Trophoblast cell (in vitro differentiated cells and primary cell): ENCODE measurements around the gene SLC12A8.

Source experiments
- DNase-seq, 2 donors: peaks; one replicate each; pipeline ENCODE4 v3.0.0-alpha.2; 2016
- H2AFZ ChIP-seq: 2 replicates; pipeline ENCODE4 v1.6.1; 2013; ENCODE audit warnings: low read length, moderate library complexity, mild to moderate bottlenecking; ENCODE audit not compliant: insufficient read depth, poor library complexity
- H2AK5ac ChIP-seq: 2 replicates; pipeline ENCODE4 v1.6.1; 2013; ENCODE audit warnings: mild to moderate bottlenecking, low read length
- H2BK120ac ChIP-seq: 2 replicates; pipeline ENCODE4 v1.6.1; 2013; ENCODE audit warnings: low read length, mild to moderate bottlenecking, moderate library complexity; ENCODE audit not compliant: insufficient read depth, poor library complexity
- H2BK12ac ChIP-seq: 2 replicates; pipeline ENCODE4 v1.6.1; 2013; ENCODE audit warnings: mild to moderate bottlenecking, low read length, moderate library complexity
- H2BK5ac ChIP-seq: 2 replicates; pipeline ENCODE4 v1.6.1; 2013; ENCODE audit warnings: low read length, low read depth, moderate library complexity, mild to moderate bottlenecking; ENCODE audit not compliant: poor library complexity
- H3K14ac ChIP-seq: 2 replicates; pipeline ENCODE4 v1.6.1; 2013; ENCODE audit warnings: mild to moderate bottlenecking, low read length
- H3K18ac ChIP-seq: 2 replicates; pipeline ENCODE4 v1.6.1; 2013; ENCODE audit warnings: mild to moderate bottlenecking, low read length
- H3K23ac ChIP-seq: 2 replicates; pipeline ENCODE4 v1.6.1; 2013; ENCODE audit warnings: low read length
- H3K27ac ChIP-seq: 2 replicates; pipeline ENCODE4 v1.5.1; 2013; ENCODE audit warnings: low read depth, mild to moderate bottlenecking, inconsistent platforms, low read length, moderate library complexity
- H3K27me3 ChIP-seq: 2 replicates; pipeline ENCODE4 v1.6.1; 2013; ENCODE audit warnings: inconsistent platforms, mild to moderate bottlenecking, low read length, moderate library complexity; ENCODE audit not compliant: insufficient read depth
- H3K36me3 ChIP-seq, 2 experiments: 1 replicate in 1 of 2; 2 replicates in 1 of 2; pipeline ENCODE4 v1.6.1; 2013; ENCODE audit warnings: low read length in 2 of 2, mild to moderate bottlenecking in 2 of 2, moderate library complexity in 1 of 2; ENCODE audit not compliant: insufficient read depth in 2 of 2, control insufficient read depth in 1 of 2
- H3K4ac ChIP-seq: 2 replicates; pipeline ENCODE4 v1.6.1; 2013; ENCODE audit warnings: low read depth, mild to moderate bottlenecking, low read length, moderate library complexity
- H3K4me1 ChIP-seq, 2 experiments: 1 replicate in 1 of 2; 2 replicates in 1 of 2; pipeline ENCODE4 v1.6.1; 2013; ENCODE audit warnings: low read length in 2 of 2, mild to moderate bottlenecking in 2 of 2, moderate library complexity in 1 of 2; ENCODE audit not compliant: insufficient read depth in 2 of 2, control insufficient read depth in 1 of 2
- H3K4me2 ChIP-seq: 2 replicates; pipeline ENCODE4 v1.6.1; 2013; ENCODE audit warnings: inconsistent platforms, mild to moderate bottlenecking, low read length, moderate library complexity
- H3K4me3 ChIP-seq: 2 replicates; pipeline ENCODE4 v1.5.1; 2013; ENCODE audit warnings: mild to moderate bottlenecking, low read depth, low read length, inconsistent platforms
- H3K79me1 ChIP-seq: one replicate; pipeline ENCODE4 v1.6.1; 2013; ENCODE audit warnings: low read length
- H3K79me2 ChIP-seq: 2 replicates; pipeline ENCODE4 v1.6.1; 2013; ENCODE audit warnings: low read length, mild to moderate bottlenecking; ENCODE audit not compliant: control insufficient read depth, insufficient read depth, poor library complexity
- H3K9ac ChIP-seq: 2 replicates; pipeline ENCODE4 v1.6.1; 2013; ENCODE audit warnings: mild to moderate bottlenecking, low read length
- H3K9me3 ChIP-seq: 2 replicates; pipeline ENCODE4 v1.6.1; 2013; ENCODE audit warnings: low read depth, mild to moderate bottlenecking, control low read depth, inconsistent platforms, low read length; ENCODE audit not compliant: insufficient read depth
- H4K12ac ChIP-seq: 2 replicates; pipeline ENCODE4 v1.6.1; 2013; ENCODE audit warnings: low read depth, mild to moderate bottlenecking, low read length, moderate library complexity
- H4K8ac ChIP-seq: 2 replicates; pipeline ENCODE4 v1.6.1; 2013; ENCODE audit warnings: low read depth, mild to moderate bottlenecking, low read length, moderate library complexity
- H4K91ac ChIP-seq: one replicate; pipeline ENCODE4 v1.6.1; 2013; ENCODE audit warnings: low read depth, mild to moderate bottlenecking, low read length, moderate library complexity
- WGBS: extraction: QIAGEN DNeasy Blood & Tissue Kit; methylation state at CpG from one replicate; pipeline ENCODE4 v1.1.7; 2013; ENCODE audit warnings: missing lambda C conversion rate; ENCODE audit not compliant: insufficient read length, insufficient coverage; ENCODE audit errors: extremely low coverage; 5-methylcytosine and 5-hydroxymethylcytosine counted together

Gene SLC12A8

DNA sequence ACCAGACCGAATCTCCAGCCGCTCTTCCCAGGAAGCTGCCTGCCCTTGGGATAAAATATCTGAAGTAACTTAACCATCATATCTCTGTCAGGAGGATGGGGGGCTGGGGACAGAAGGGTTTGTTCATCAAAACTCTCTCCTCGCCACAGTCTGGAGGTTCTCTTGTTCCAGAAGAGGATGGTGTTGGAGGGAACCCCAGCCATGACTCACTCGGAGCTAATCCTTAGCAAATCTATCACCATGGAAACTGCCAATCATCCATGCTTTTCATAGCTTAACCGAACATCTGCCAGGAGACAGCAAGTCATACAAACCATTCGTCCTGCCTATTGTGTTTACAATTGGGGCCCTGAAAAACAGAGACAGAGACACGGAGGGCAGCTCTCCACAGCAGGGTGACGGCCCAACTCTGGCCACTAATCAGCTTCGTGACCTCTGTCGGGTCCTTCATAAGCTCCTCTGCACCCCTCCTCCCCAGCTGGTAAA lies 83.0 kb downstream of the SLC12A8 start:
- no peaks in the 10 kb centered on the region for H3K79me2 ChIP-seq
- H3K27me3 ChIP-seq, result no peaks in the 10 kb centered on the region
- peak overlapping the region; percentile 88 for H2BK120ac ChIP-seq
- peak overlapping the region; percentile 72 for H2AK5ac ChIP-seq
- no peak overlapping the region for H4K12ac ChIP-seq
- H3K9ac ChIP-seq, result no peak overlapping the region
- no peak overlapping the region for H3K4me3 ChIP-seq
- H4K8ac ChIP-seq, result peak overlapping the region; percentile 59
- H3K27ac ChIP-seq, result peak overlapping the region; percentile 88
- peak overlapping the region; percentile 65 for H3K18ac ChIP-seq
- H4K91ac ChIP-seq, result peak overlapping the region; percentile 79
- no peaks in the 10 kb centered on the region for H3K9me3 ChIP-seq
- no peaks in the 10 kb centered on the region for H3K36me3 ChIP-seq
- peak overlapping the region; percentile 48 for H2BK5ac ChIP-seq
- H2AFZ ChIP-seq, result no peak overlapping the region
- H3K4me2 ChIP-seq, result peak overlapping the region; percentile 11
- H3K4me1 ChIP-seq, result peaks cover 24 to 32% of the 10 kb centered on the region in 2 experiments
- peaks cover 28% of the 10 kb centered on the region for H3K79me1 ChIP-seq
- peak; percentile 66 to 92 for DNase-seq
- H2BK12ac ChIP-seq, result peak overlapping the region; percentile 91
- H3K23ac ChIP-seq, result no peak overlapping the region
- peak overlapping the region; percentile 69 for H3K14ac ChIP-seq
- WGBS, result no CpG with 5 or more reads among the region's 10 CpGs
- no peak overlapping the region for H3K4ac ChIP-seq

DNA sequence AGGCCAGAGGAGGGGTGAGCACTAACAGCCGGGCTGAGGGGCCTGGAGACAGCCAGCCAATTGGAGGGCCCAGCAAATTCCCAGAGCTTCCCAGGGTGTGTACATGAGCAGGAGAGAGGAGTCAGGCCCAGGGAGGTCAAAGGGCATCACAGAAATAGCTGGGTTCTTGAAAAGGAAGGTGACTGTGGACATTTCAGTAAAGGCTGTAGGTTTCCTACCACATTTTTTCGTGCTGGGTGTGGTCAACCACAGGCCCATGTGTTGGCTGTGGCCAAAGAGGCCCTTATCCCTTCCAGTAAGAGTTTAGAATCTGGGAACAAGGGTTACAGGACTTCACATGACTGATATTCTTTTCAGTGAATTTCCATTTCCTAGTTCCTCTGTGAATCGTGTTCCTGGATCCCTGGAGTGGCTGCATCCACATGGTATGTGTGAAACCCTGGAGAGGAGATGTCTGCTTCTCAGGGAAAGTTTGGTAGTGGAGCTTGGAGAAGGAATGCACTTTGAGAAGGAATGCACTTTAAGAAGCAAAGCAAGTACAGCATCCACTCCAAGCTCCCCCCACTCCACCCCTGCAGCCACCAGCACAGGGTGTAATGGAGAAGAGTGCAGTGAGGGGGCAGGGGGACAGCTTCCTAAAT lies 83.6 kb downstream of the SLC12A8 start:
- H4K12ac ChIP-seq, result no peak overlapping the region
- peak overlapping the region; percentile 59 for H4K8ac ChIP-seq
- peak overlapping the region; percentile 69 for H3K14ac ChIP-seq
- H3K4ac ChIP-seq, result no peak overlapping the region
- no peak overlapping the region for H3K4me3 ChIP-seq
- peak overlapping the region; percentile 53 for H2BK5ac ChIP-seq
- H3K9ac ChIP-seq, result no peak overlapping the region
- WGBS, result no CpG with 5 or more reads among the region's 3 CpGs
- peak overlapping the region; percentile 7 for H2AK5ac ChIP-seq
- H2BK12ac ChIP-seq, result peak overlapping the region; percentile 78
- peak overlapping the region; percentile 15 for H2BK120ac ChIP-seq
- H3K36me3 ChIP-seq, result no peaks in the 10 kb centered on the region
- H3K79me2 ChIP-seq, result no peaks in the 10 kb centered on the region
- no peak overlapping the region for H2AFZ ChIP-seq
- no peaks in the 10 kb centered on the region for H3K27me3 ChIP-seq
- no peaks in the 10 kb centered on the region for H3K9me3 ChIP-seq
- peaks cover 24 to 32% of the 10 kb centered on the region in 2 experiments for H3K4me1 ChIP-seq
- H3K79me1 ChIP-seq, result peaks cover 28% of the 10 kb centered on the region
- peak; percentile 85 to 93 for DNase-seq
- H3K27ac ChIP-seq, result peak overlapping the region; percentile 88
- H4K91ac ChIP-seq, result peak overlapping the region; percentile 79
- no peak overlapping the region for H3K23ac ChIP-seq
- peak overlapping the region; percentile 11 for H3K4me2 ChIP-seq
- H3K18ac ChIP-seq, result peak overlapping the region; percentile 14

DNA sequence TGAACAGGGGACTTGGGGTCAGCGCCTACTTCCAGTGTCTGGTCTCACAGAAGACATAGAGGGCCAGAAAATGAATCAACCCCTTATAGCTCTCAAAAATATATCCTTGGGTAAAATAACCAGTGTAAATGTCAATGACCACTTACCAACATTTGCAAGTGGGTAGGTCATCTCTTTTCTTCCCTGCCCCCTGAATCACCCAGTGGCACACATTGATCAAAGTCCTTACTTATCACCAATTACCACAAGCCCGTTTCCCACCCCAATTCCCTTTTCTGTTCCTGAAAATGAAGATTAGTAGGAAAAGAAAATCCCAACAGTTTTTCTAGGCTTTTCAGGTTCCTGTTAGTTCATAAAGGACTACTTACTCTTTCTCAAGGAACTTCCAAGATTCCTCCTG lies 86.2 kb downstream of the SLC12A8 start:
- Histone ChIP-seq H3K79me1 (peaks cover 35% of the 10 kb centered on the region), H3K36me3 (no peaks in the 10 kb centered on the region), H2BK120ac (peak overlapping the region; percentile 9), H2AK5ac (peak overlapping the region; percentile 65), H3K14ac (peak overlapping the region; percentile 69), H3K23ac (no peak overlapping the region), H3K9ac (no peak overlapping the region), H4K8ac (no peak overlapping the region), H4K91ac (peak overlapping the region; percentile 78), H3K9me3 (no peaks in the 10 kb centered on the region), H2BK5ac (peak overlapping the region; percentile 28), H3K79me2 (no peaks in the 10 kb centered on the region), H2AFZ (no peak overlapping the region), H3K18ac (no peak overlapping the region), H3K4me2 (no peak overlapping the region), H4K12ac (no peak overlapping the region), H3K4me1 (peaks cover 27 to 35% of the 10 kb centered on the region in 2 experiments), H3K4me3 (no peak overlapping the region), H2BK12ac (no peak overlapping the region), H3K4ac (no peak overlapping the region), H3K27me3 (no peaks in the 10 kb centered on the region), H3K27ac (no peak overlapping the region)
- DNase-seq, result no peak
- no CpG with 5 or more reads among the region's 2 CpGs for WGBS

- peak overlapping the region; percentile 65 for H2AK5ac ChIP-seq
- no CpG with 5 or more reads among the region's 6 CpGs for WGBS
- H4K91ac ChIP-seq, result peak overlapping the region; percentile 78
- H3K14ac ChIP-seq, result peak overlapping the region; percentile 69
- H3K36me3 ChIP-seq, result no peaks in the 10 kb centered on the region
- peak overlapping the region; percentile 28 for H2BK5ac ChIP-seq
- no peak overlapping the region for H3K18ac ChIP-seq
- peak; percentile 100 for DNase-seq
- H3K79me1 ChIP-seq, result peaks cover 33% of the 10 kb centered on the region
- no peak overlapping the region for H3K4ac ChIP-seq
- H2AFZ ChIP-seq, result no peak overlapping the region
- no peak overlapping the region for H3K27ac ChIP-seq
- H2BK12ac ChIP-seq, result no peak overlapping the region
- peaks cover 26 to 39% of the 10 kb centered on the region in 2 experiments for H3K4me1 ChIP-seq
- no peak overlapping the region for H2BK120ac ChIP-seq
- no peaks in the 10 kb centered on the region for H3K9me3 ChIP-seq
- H3K27me3 ChIP-seq, result no peaks in the 10 kb centered on the region
- H3K4me2 ChIP-seq, result no peak overlapping the region
- H3K9ac ChIP-seq, result no peak overlapping the region
- no peak overlapping the region for H4K12ac ChIP-seq
- no peaks in the 10 kb centered on the region for H3K79me2 ChIP-seq
- H3K23ac ChIP-seq, result no peak overlapping the region
- H3K4me3 ChIP-seq, result no peak overlapping the region
- no peak overlapping the region for H4K8ac ChIP-seq
Observed at GRCh38 chr3:125125821-125126245, 86.7 kb downstream of the SLC12A8 start.
